Fibroblast of peridontal ligament (primary cell): ENCODE measurements around the gene RAB3GAP1.
A peak's percentile ranks its signal among the peaks of the same experiment; 100 is the strongest.
"Not testable (repeated sequence)": the region's sequence is repeated elsewhere in the genome, so short reads cannot be mapped to it uniquely, and the experiment has no call there.

Experiments used
- DNase-seq: peaks from one replicate; pipeline ENCODE4 v3.0.0-alpha.2; 2010; ENCODE audit errors: extremely low read depth

RAB3GAP1 gene

DNA sequence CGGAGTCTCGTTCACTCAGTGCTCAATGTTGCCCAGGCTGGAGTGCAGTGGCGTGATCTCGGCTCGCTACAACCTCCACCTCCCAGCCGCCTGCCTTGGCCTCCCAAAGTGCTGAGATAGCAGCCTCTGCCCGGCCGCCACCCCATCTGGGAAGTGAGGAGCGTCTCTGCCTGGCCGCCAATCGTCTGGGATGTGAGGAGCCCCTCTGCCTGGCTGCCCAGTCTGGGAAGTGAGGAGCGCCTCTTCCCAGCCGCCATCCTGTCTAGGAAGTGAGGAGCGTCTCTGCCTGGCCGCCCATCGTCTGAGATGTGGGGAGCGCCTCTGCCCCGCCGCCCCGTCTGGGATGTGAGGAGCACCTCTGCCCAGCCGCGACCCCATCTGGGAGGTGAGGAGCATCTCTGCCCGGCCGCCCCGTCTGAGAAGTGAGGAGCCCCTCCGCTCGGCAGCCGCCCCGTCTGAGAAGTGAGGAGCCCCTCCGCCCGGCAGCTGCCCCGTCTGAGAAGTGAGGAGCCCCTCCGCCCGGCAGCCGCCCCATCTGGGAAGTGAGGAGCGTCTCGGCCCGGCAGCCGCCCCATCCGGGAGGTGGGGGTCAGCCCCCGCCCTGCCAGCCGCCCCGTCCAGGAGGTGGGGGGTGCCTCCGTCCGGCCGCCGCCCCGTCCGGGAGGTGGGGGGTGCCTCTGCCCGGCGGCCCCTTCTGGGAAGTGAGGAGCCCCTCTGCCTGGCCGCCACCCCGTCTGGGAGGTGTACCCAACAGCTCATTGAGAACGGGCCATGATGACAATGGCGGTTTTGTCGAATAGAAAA lies 53.6 kb downstream of the RAB3GAP1 start:
- not testable (repeated sequence) for DNase-seq

DNA sequence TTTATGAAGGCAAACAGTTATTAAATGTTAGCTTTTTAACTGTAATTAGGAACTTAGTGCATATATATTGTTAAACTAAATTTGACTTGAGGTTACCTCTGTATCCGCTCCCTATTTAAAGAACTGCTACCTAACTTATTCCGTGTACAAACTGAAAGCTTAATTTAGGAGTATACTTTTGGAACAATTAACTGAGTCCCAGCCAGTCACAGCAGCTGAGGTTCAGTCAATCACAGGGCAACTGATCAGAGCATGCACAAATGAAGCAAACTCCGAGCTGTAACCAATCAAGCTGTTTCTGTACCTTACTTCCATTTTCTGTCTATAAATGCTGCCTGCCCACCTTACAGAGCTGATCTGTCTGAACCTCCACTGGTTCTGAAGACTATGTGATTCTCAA lies 61.2 kb downstream of the RAB3GAP1 start:
- DNase-seq: no peak

- DNase-seq: no peak
Measured at GRCh38 chr2:135119582-135119981, 67.5 kb downstream of the RAB3GAP1 start.

GRCh38 chr2:135121016-135121657 lies 69.0 kb downstream of the RAB3GAP1 start:
- no peak for DNase-seq

GRCh38 chr2:135121658-135122039 lies 69.6 kb downstream of the RAB3GAP1 start:
- not testable (repeated sequence) for DNase-seq

DNA sequence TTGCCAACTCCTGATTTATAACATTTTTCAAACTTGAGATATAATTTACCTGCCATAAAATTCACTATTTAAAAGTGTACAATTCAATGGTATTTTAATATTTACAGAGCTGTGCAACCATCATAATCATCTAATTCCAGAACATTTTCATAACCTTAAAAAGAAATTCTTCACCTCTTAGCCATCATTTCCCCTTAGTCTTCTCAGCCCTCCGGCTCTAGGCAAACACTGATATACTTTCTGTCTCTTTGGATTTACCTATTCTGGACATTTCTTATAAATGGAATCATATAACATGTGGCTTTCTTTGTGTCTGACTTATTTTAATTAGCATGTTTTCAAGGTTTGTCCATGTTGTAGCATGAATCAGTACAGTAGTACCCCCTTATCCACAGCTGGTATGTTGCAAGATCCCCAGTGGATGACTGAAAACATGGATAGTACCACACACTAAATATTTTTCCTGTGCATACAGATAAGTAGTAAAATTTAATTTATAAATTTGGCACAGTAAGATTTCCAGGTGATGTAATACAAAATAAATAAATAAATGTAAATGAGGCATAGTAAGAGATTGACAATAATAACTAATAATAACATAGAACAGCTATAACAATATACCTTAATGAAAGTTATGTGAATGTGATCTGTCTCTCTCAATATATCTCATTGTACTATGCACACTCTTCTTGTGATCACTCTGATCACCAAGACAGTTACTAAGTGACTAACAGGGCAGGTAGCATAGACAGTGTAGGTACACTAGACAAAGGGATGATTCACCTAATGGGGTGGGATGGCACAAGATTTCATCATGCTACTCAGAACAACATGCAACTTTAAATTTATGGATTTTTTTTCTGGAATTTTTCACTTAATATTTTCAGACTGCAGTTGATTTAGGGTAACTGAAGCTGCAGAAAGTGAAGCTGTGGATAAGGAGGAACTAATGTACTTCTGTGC lies 73.1 kb downstream of the RAB3GAP1 start:
- DNase-seq: no peak

DNA sequence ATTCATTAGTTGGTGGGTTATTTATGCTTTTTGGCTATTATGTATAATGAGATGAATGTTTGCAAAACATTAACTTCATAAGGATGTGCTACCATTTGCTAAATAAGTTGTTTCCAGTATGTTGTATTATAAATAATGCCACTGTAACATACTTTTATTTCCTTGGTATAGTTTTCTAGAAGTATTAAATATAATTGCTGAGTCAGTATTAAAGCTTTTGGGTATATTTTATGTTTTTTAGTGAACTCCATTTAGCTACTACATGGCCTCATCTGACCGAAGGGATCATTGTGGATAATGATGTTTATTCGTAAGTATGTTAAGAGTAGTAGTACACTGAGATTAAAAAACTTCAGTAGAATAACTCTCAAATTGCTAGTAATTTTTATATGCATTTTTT lies 73.8 kb downstream of the RAB3GAP1 start:
- DNase-seq: no peak

DNA sequence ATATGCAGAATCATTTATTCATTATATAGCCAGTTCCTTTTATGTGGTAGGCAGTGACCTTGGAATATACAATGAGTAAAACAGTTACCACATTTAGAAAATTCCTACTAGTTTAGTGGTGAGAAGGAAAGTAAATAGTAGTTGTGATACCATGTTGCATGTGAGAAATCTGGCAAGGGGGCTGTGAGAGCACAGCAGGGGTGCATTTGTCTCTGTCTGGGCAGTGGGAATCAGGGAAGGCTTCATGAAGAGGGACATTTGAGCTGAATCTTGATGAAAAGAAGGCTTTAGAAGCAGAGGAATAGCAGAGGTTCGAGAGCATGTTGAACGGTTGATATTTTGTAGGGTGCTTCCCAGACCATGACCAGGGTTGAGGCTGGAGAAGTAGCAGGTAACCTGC lies 78.7 kb downstream of the RAB3GAP1 start:
- no peak for DNase-seq

- peak; percentile 55 for DNase-seq
Measured at GRCh38 chr2:135132314-135132713, 80.2 kb downstream of the RAB3GAP1 start.

DNA sequence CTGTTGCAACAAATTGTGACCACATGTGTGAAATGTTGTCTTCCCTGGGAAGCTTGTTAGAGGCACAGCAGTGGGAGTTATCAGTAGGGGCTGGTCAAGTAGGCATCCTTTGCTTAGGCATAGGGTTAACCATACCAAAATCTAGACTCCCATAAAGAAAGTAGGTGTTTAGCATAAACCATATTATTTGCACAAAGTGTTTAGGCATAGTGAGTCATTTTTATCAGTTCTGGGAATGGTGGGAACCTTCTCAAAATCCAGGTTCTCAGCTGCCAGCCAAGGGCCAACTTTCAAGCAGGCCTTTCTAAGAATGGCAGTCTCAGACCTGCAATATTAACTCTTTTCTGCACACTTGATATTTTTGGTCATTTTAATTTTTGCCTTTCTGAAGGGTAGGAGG lies 88.5 kb downstream of the RAB3GAP1 start:
- no peak for DNase-seq

- no peak for DNase-seq
Measured at GRCh38 chr2:135142323-135142722, 90.2 kb downstream of the RAB3GAP1 start.

DNA sequence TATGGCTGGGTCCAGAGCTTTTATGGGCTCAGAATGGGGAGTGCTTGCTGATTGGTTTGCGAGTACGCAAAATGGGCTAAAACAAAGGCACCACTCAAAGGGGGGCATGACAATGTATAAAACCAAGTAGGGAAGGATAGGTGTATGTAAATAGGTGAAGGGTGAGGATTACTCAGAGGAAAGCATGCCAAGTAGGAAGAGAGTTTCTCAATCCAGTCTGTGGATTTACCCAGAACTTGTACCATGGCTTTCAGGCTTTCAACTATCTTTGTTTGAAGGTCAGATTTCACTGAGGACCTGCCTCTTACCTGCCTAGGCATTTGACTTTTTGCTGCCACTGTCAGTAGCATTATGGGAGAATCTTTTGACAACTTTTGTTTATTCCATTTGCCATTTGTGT lies 92.3 kb downstream of the RAB3GAP1 start:
- DNase-seq: no peak

DNA sequence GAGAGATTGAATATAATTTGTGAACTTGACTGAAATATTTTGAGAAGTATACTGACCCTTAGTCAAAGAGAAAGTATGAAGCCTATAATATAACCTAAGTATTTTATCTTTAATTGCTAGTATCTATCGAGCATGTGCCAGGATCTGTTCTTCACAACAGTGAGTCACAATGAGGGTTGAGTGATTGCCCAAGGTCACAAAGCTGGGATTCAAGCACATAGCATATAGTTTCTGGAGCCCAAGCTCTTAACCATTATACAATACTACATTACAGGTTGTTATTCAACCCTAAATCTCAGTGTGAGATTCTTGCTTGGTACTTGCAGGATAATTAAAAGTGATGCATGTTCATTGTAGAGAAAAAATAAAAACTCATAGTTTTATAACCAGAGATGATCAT lies 97.2 kb downstream of the RAB3GAP1 start:
- DNase-seq: peak; percentile 43

- DNase-seq: no peak
Measured at GRCh38 chr2:135150725-135151124, 98.6 kb downstream of the RAB3GAP1 start.

GRCh38 chr2:135151615-135152014 lies 99.5 kb downstream of the RAB3GAP1 start:
- no peak for DNase-seq

GRCh38 chr2:135152361-135152760 lies 100.3 kb downstream of the RAB3GAP1 start:
- no peak for DNase-seq

- DNase-seq: no peak
Measured at GRCh38 chr2:135154962-135155361, 102.9 kb downstream of the RAB3GAP1 start.

DNA sequence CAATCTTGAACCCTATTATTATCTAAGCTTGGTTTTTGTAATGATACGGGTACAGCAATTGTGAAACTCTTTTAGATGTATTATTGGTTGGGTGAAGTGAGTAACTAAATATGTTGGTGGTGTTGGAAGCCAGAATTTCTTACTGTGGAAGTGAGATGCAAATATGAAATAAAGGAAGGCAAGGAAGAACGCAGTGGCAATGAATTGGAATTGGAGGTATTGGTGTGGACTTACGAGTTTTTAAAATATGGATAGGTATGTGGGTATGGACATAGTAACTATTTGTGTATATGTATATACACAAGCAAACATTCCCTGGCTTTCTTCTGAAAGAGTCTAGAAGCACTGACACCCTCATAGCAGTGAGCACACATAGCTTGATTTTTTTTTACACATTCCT lies 105.8 kb downstream of the RAB3GAP1 start:
- no peak for DNase-seq

DNA sequence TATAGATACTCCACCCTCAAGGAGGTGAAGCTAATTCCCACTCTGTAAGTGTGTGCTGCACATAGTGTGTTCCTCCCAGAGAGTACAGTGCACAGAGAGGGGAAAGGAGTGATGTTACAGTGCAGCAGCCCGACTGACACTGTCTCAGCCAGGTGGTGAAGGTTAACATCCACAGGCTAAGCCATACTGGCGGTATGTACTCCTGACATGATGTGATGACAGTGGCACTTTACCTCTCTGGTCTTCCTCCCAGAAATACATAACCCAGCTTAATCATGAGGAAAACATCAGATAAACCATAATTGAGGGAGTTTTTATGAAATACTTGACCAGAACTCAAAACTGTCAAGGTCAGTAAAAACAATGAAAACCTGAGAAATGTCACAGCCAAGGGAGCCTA lies 107.1 kb downstream of the RAB3GAP1 start:
- no peak for DNase-seq

DNA sequence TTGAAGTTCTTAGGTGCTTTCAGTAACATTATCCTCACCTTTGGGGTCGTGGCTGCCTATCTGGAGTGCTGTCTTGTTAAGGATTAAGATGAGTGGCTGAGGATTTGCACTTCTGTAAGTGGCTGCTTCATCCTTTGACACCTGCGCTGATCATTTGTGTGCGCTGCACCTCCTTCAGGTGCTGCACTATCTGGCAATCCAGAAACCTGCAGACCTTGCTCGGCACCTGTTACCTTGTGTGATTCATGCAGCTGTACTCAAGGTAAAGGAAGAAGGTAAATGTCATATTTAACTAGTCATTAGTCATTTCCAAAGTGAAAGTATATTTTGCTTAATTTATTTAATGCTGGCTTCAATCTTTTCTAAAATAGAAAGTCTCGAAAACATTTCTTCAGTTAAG lies 110.3 kb downstream of the RAB3GAP1 start:
- no peak for DNase-seq

DNA sequence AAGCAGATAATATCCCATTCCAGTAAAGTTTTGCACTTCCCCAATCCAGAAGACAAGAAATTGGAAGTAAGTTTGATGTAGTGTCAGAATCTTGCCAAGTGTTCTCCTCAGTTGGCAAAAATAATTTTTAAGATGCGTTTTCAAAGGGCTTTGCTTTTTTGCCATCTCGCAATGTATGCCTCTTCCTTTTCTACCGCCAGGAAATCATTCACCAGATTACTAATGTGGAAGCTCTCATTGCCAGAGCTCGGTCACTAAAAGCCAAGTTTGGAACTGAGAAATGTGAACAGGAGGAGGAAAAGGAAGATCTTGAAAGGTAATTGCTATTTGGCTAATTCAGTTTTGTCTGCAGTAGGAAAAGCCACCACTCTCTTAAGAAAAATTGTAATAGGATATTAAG lies 110.7 kb downstream of the RAB3GAP1 start:
- DNase-seq: no peak

GRCh38 chr2:135163306-135163705 lies 111.2 kb downstream of the RAB3GAP1 start:
- no peak for DNase-seq
